Measurements from ENCODE around the gene SLC25A43. TPM values are rescaled to one million over a fixed set of nuclear protein-coding genes. Genes with fewer than 3 reads are reported as not detected.
"Not testable (repeated sequence)": the region's sequence is repeated elsewhere in the genome, so short reads cannot be mapped to it uniquely, and the experiment has no call there.

SLC25A43 gene
- 1 to 10 TPM; 3.0 to 7.7 (median 5.2) TPM for polyA plus RNA-seq (ENCODE audit: insufficient read length in 3 of 3)

- no peak for DNase-seq (ENCODE audit: low read depth in 3 of 3, low spot score in 2 of 3)
Measured at GRCh38 chrX:119398974-119399771, at the start of gene SLC25A43. Gene SLC25A43 (plus strand): TSS chrX:119399336. CDS start chrX:119399404, 68 bp downstream.

- no peak for DNase-seq (ENCODE audit: low read depth in 3 of 3, low spot score in 2 of 3)
Measured at GRCh38 chrX:119359618-119360382, 39.3 kb upstream of the SLC25A43 start.

GRCh38 chrX:119361451-119361850 is 37.7 kb upstream of the SLC25A43 start:
- DNase-seq (ENCODE audit: low read depth in 3 of 3, low spot score in 2 of 3): not testable (repeated sequence)

- not testable (repeated sequence) for DNase-seq (ENCODE audit: low read depth in 3 of 3, low spot score in 2 of 3)
Measured at GRCh38 chrX:119362074-119362473, 37.1 kb upstream of the SLC25A43 start.

- no peak for DNase-seq (ENCODE audit: low read depth in 3 of 3, low spot score in 2 of 3)
Measured at GRCh38 chrX:119363391-119363790, 35.7 kb upstream of the SLC25A43 start.

GRCh38 chrX:119371861-119372260 is 27.3 kb upstream of the SLC25A43 start:
- DNase-seq (ENCODE audit: low read depth in 3 of 3, low spot score in 2 of 3): not testable (repeated sequence)

GRCh38 chrX:119374736-119375135 is 24.4 kb upstream of the SLC25A43 start:
- DNase-seq (ENCODE audit: low read depth in 3 of 3, low spot score in 2 of 3): no peak

GRCh38 chrX:119375561-119375960 is 23.6 kb upstream of the SLC25A43 start:
- DNase-seq (ENCODE audit: low read depth in 3 of 3, low spot score in 2 of 3): no peak

- DNase-seq (ENCODE audit: low read depth in 3 of 3, low spot score in 2 of 3): no peak
Measured at GRCh38 chrX:119376312-119376711, 22.8 kb upstream of the SLC25A43 start.

GRCh38 chrX:119381349-119381944 is 17.7 kb upstream of the SLC25A43 start:
- no peak for DNase-seq (ENCODE audit: low read depth in 3 of 3, low spot score in 2 of 3)

GRCh38 chrX:119382606-119383005 is 16.5 kb upstream of the SLC25A43 start:
- no peak for DNase-seq (ENCODE audit: low read depth in 3 of 3, low spot score in 2 of 3)

GRCh38 chrX:119386685-119387084 is 12.5 kb upstream of the SLC25A43 start:
- DNase-seq (ENCODE audit: low read depth in 3 of 3, low spot score in 2 of 3): not testable (repeated sequence)

- not testable (repeated sequence) for DNase-seq (ENCODE audit: low read depth in 3 of 3, low spot score in 2 of 3)
Measured at GRCh38 chrX:119387426-119387825, 11.7 kb upstream of the SLC25A43 start.

GRCh38 chrX:119389214-119389613 is 9.9 kb upstream of the SLC25A43 start:
- DNase-seq (ENCODE audit: low read depth in 3 of 3, low spot score in 2 of 3): no peak

GRCh38 chrX:119389871-119390501 is 9.2 kb upstream of the SLC25A43 start:
- DNase-seq (ENCODE audit: low read depth in 3 of 3, low spot score in 2 of 3): no peak

GRCh38 chrX:119391279-119391678 is 7.9 kb upstream of the SLC25A43 start:
- DNase-seq (ENCODE audit: low read depth in 3 of 3, low spot score in 2 of 3): no peak

GRCh38 chrX:119393144-119393543 is 6.0 kb upstream of the SLC25A43 start:
- no peak for DNase-seq (ENCODE audit: low read depth in 3 of 3, low spot score in 2 of 3)

- no peak for DNase-seq (ENCODE audit: low read depth in 3 of 3, low spot score in 2 of 3)
Measured at GRCh38 chrX:119398587-119398973, 556 bp upstream of the SLC25A43 start.

- no peak for DNase-seq (ENCODE audit: low read depth in 3 of 3, low spot score in 2 of 3)
Measured at GRCh38 chrX:119399772-119400101, 601 bp downstream of the SLC25A43 start.

GRCh38 chrX:119401569-119401968 is 2.4 kb downstream of the SLC25A43 start:
- DNase-seq (ENCODE audit: low read depth in 3 of 3, low spot score in 2 of 3): no peak

GRCh38 chrX:119402588-119402987 is 3.5 kb downstream of the SLC25A43 start:
- DNase-seq (ENCODE audit: low read depth in 3 of 3, low spot score in 2 of 3): no peak
